ENCODE data around the gene KAT6B. TPM values are rescaled to one million over a fixed set of nuclear protein-coding genes. Genes with fewer than 3 reads are reported as not detected.
A peak's percentile ranks its signal among the peaks of the same experiment; 100 is the strongest.

Gene KAT6B
- total and polyA plus RNA-seq, 2 donors (not counting 1 experiment from before 2014, with no cell fraction given) = 8.6 to 111 TPM

DNA sequence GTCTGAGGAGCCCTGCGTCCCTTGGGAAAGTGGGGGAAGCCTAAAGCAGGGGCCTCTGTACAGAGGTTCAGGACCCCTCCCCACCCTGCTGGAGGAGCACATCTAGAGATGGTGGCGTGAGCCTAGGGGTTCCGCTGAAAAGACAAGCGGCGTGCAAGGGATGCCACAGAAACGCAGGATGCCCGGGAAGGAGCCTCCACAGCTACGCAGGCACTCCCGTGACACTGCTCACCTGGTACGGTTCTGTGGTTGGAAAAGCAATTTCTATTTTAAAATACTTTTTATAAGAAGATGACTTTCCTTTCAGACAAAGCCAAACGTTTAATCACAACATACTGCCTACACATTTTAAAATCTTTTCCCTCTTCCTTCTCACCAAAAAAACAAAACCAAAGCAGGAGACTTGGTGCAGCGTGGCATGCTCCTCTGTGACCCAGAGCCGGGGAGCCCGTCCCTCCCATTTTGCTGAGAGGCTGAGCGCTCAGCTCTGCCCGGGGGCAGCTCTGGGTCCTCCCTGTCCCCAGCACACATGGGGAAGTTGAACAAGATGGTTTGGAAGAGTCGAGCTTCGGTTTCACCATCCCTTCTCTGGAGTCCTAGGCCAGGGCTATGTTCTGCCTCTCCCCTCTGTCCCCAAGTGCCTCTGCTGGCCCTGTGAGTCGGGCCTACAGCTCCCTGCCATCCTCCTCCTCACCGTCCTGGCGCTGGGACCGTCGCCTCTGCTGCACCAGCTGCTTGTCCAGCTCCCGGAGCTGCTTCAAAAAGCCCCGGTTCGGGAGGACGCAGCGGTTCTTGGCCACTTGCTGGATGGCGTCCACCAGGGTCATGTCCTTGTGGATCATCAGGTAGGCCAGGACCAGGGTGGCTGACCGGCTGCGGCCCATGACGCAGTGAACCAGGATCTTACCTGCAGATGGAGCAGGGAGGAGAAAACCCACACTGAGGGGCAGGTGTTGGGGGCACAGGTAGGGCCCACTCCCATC lies 211.1 kb downstream of the KAT6B start:
- no peaks in the 10 kb centered on the region for H3K9me3 Mint-ChIP-seq (ENCODE audit: insufficient read depth)
- ChIA-PET CTCF (no interaction called here), POLR2A (no interaction called here)
- Histone ChIP-seq H3K9me3 (ENCODE audit: control extremely low read depth in 1 of 3, control insufficient read depth in 2 of 3, insufficient read depth in 1 of 3, low read length in 2 of 3) (peaks cover 0 to 8% (median 0%) of the 10 kb centered on the region in 3 donors), H3K36me3 (replicated peaks in 1 of 2; ENCODE audit: control extremely low read depth in 1 of 2, control insufficient read depth in 1 of 2, extremely low read depth in 1 of 2, insufficient read depth in 2 of 2, low read length in 1 of 2) (no peaks in the 10 kb centered on the region), H3K4me3 (ENCODE audit: control extremely low read depth in 1 of 5, extremely low read depth in 1 of 5, insufficient read depth in 1 of 5, low read depth in 2 of 5, low read length in 4 of 5) (no peak overlapping the region), H4K20me1 (ENCODE audit: control insufficient read depth, insufficient read depth, low read length, poor library complexity, severe bottlenecking) (no peaks in the 10 kb centered on the region), H3K27me3 (replicated peaks in 1 of 4; ENCODE audit: control extremely low read depth in 1 of 4, control insufficient read depth in 3 of 4, insufficient read depth in 4 of 4, low read length in 3 of 4) (no peaks in the 10 kb centered on the region), H3K9ac (ENCODE audit: low read length) (no peak overlapping the region), H3K4me1 (ENCODE audit: control insufficient read depth in 2 of 2, insufficient read depth in 2 of 2, low read length in 2 of 2) (peaks cover 6 to 12% of the 10 kb centered on the region in 2 donors), H2AFZ (ENCODE audit: insufficient read depth, low read depth, low read length, poor library complexity, severe bottlenecking) (peak overlapping the region; percentile 47), H3K79me2 (ENCODE audit: control insufficient read depth, insufficient read depth, low read length) (no peaks in the 10 kb centered on the region), H3K27ac (ENCODE audit: low read length in 2 of 2) (no peak overlapping the region), H3K4me2 (replicated peaks; ENCODE audit: low read depth, low read length, poor library complexity, severe bottlenecking) (no peak overlapping the region)
- 96% methylated on average over 24 of the region's 32 CpGs for WGBS (ENCODE audit: insufficient coverage)
- no peak overlapping the region for H3K27ac Mint-ChIP-seq
- ATAC-seq (ENCODE audit: low read depth) = no peak
- TF ChIP-seq, protein P1, sequence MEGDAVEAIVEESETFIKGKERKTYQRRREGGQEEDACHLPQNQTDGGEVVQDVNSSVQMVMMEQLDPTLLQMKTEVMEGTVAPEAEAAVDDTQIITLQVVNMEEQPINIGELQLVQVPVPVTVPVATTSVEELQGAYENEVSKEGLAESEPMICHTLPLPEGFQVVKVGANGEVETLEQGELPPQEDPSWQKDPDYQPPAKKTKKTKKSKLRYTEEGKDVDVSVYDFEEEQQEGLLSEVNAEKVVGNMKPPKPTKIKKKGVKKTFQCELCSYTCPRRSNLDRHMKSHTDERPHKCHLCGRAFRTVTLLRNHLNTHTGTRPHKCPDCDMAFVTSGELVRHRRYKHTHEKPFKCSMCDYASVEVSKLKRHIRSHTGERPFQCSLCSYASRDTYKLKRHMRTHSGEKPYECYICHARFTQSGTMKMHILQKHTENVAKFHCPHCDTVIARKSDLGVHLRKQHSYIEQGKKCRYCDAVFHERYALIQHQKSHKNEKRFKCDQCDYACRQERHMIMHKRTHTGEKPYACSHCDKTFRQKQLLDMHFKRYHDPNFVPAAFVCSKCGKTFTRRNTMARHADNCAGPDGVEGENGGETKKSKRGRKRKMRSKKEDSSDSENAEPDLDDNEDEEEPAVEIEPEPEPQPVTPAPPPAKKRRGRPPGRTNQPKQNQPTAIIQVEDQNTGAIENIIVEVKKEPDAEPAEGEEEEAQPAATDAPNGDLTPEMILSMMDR (IDR thresholded peaks at IDR 0.05) = no peak
- no peak for TF ChIP-seq EZH2 (IDR thresholded peaks at IDR 0.05; ENCODE audit: borderline replicate concordance, insufficient read depth, low read depth, low read length, poor library complexity, severe bottlenecking)
- no peaks in the 10 kb centered on the region for H3K27me3 Mint-ChIP-seq
- peaks cover 13% of the 10 kb centered on the region for H3K4me1 Mint-ChIP-seq
- intact Hi-C loops (cut with micrococcal nuclease) = no loop called here
- H3K4me3 Mint-ChIP-seq = no peak overlapping the region
- DNase-seq = no peak

DNA sequence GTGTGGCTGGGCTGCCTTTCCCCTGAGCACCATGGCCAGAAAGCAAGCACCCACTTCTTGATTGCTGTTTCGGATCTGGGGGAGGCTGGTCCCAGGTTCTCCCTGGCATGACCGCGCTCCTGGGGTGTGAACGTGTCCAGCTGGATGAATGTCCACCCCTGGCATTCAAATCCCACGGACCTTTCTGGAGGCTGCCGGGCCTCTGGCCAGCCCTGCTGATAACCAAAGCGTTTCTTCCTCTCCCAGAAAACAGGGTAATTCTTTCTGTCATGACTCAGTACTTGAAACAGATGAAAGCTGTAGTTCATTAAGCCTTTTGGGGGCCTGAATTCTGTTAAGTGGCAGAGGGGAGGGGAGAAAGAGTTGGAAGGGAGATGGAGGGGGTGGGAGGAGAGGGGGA lies 211.9 kb downstream of the KAT6B start:
- H3K27ac Mint-ChIP-seq = no peak overlapping the region
- no peak for DNase-seq
- 99% methylated on average over 5 of the region's 7 CpGs for WGBS (ENCODE audit: insufficient coverage)
- no peak for TF ChIP-seq EZH2 (IDR thresholded peaks at IDR 0.05; ENCODE audit: borderline replicate concordance, insufficient read depth, low read depth, low read length, poor library complexity, severe bottlenecking)
- TF ChIP-seq, protein P1 (IDR thresholded peaks at IDR 0.05) = no peak
- peaks cover 13% of the 10 kb centered on the region for H3K4me1 Mint-ChIP-seq
- Histone ChIP-seq H3K27me3 (replicated peaks in 1 of 4; ENCODE audit: control extremely low read depth in 1 of 4, control insufficient read depth in 3 of 4, insufficient read depth in 4 of 4, low read length in 3 of 4) (no peaks in the 10 kb centered on the region), H4K20me1 (ENCODE audit: control insufficient read depth, insufficient read depth, low read length, poor library complexity, severe bottlenecking) (no peaks in the 10 kb centered on the region), H3K4me1 (ENCODE audit: control insufficient read depth in 2 of 2, insufficient read depth in 2 of 2, low read length in 2 of 2) (peaks cover 6 to 12% of the 10 kb centered on the region in 2 donors), H2AFZ (ENCODE audit: insufficient read depth, low read depth, low read length, poor library complexity, severe bottlenecking) (no peak overlapping the region), H3K79me2 (ENCODE audit: control insufficient read depth, insufficient read depth, low read length) (no peaks in the 10 kb centered on the region), H3K9ac (ENCODE audit: low read length) (no peak overlapping the region), H3K4me2 (replicated peaks; ENCODE audit: low read depth, low read length, poor library complexity, severe bottlenecking) (no peak overlapping the region), H3K4me3 (ENCODE audit: control extremely low read depth in 1 of 5, extremely low read depth in 1 of 5, insufficient read depth in 1 of 5, low read depth in 2 of 5, low read length in 4 of 5) (no peak overlapping the region), H3K27ac (ENCODE audit: low read length in 2 of 2) (no peak overlapping the region), H3K9me3 (ENCODE audit: control extremely low read depth in 1 of 3, control insufficient read depth in 2 of 3, insufficient read depth in 1 of 3, low read length in 2 of 3) (peaks cover 0 to 11% (median 0%) of the 10 kb centered on the region in 3 donors), H3K36me3 (replicated peaks in 1 of 2; ENCODE audit: control extremely low read depth in 1 of 2, control insufficient read depth in 1 of 2, extremely low read depth in 1 of 2, insufficient read depth in 2 of 2, low read length in 1 of 2) (no peaks in the 10 kb centered on the region)
- CTCF ChIA-PET = no interaction called here
- POLR2A ChIA-PET = no interaction called here
- H3K27me3 Mint-ChIP-seq = no peaks in the 10 kb centered on the region
- no peak overlapping the region for H3K4me3 Mint-ChIP-seq
- no peaks in the 10 kb centered on the region for H3K9me3 Mint-ChIP-seq (ENCODE audit: insufficient read depth)
- ATAC-seq (ENCODE audit: low read depth) = no peak
- intact Hi-C loops (cut with micrococcal nuclease) = no loop called here
